ENCODE data around the gene TMEM220. TPM values are rescaled to one million over a fixed set of nuclear protein-coding genes. Genes with fewer than 3 reads are reported as not detected.

Gene TMEM220
- 0.07 and 0.10 TPM in 2 replicates for total RNA-seq

DNA sequence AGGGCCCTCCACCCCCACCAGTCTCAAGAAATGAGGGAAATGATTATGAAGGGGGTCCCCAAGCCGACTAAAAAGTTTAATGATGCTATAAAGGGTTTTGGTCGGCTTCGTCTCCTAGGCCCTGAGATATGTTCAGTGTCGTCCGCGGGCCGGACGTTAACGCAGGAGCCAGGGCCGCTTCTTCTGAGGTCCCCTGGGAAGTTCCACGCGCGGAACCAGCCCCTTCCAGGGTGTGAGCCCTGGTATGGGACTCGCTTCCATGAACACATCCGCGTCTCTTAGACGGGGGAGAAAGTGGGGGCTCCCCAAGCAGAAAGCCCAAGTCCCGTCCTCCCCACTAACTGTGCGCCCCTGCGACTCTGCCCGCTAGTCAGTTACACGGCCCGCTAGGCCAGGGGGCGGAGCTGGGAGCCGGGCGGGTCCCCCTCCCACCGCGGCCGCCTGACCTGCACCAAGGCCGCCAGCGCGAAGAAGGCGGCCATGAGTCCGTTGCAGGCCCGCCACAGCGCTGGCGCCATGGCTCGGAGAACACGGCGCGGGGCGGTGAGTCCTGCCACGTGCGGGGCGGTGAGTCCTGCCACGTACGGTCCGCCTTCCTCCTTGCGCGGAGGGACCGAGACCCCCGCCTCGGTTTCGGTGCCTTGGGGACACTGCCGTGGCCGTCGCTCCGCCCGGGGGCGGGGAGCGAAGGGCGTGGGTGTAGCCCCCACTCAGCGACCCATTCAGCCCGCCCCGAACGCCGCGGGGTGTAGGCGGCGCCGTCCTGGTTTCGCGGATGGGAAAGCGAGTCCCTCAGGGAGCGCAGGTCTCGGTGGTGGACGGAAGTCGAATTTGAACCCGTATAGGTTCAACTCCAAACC, at the start of gene TMEM220:
Gene TMEM220 (minus strand): TSS at position 690 of the 860 bp plus-strand sequence. CDS start 172 bp downstream, at position 518.
- intact Hi-C loops (cut with micrococcal nuclease): loop anchor here (1.0 kb wide), 1 partner anchor 32 kb away; the partner anchor contains the start of genes ADPRM and SCO1

DNA sequence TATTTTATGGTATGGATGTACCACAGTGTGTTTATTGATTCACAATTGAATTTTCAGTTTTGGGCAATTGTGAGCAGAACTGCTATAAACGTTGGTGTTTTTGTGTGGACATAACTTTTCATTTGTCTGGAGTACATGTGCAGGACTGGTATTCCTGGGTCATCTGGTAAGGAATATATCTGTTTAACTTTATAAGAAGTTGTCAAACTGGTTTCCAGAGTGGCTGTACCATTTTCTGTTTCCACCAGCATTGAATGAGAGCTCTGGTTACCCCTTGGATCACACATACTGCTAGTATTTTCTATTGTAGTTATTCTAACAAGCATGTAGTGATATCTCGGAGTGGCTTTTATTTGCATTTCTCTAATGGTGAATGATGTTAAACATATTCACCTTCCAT, 49.8 kb upstream of the TMEM220 start:
- intact Hi-C loops (cut with micrococcal nuclease): no loop called here

DNA sequence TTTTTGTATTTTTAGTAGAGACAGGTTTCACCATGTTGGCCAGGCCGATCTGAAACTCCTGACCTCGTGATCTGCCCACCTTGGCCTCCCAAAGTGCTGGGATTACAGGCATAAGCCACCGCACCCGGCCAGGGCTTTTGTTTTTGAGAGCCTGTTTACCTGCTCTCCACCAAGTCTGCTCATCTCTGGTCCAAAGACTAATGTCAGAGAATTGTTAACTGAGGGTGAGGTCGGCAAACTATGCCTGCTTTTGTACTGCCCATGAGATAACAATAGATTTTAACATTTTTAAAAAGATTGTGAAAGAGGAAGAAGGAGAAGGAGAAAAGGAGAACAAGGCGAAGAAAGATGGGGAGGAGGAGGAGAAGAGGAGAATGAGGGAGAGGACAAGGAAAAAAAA, 48.1 kb upstream of the TMEM220 start:
- intact Hi-C loops (cut with micrococcal nuclease): no loop called here

DNA sequence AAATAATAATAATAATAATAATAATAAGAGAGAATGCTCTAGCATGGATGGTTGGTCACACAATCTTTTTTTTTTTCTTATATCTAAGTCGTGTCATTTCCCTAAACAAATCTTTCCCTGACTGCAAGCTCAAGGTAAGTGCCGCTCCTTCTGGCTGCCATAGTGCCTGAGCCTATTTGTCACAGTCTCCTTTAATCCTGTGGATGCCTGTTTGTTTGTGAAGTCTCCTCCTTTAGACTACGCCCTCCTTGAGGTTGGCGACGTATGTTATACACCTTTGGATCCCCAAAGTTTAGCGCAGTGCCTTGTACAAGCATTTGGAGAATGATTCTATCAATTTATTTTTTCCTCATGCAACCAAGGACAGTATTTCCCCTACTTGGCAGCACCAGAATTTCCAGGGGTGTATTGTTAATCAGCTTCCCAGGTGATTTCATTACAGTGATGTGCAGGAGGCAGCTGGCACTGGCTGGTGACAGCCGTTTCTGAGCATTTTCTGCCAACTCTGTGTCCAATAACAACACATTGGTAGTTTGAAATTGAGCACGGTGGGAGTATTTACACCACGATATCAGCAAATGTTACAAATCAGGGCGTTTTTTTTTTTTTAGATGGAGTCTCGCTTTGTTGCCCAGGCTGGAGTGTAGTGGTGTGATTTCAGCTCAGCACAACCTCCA, 47.4 kb upstream of the TMEM220 start:
- intact Hi-C loops (cut with micrococcal nuclease): no loop called here

DNA sequence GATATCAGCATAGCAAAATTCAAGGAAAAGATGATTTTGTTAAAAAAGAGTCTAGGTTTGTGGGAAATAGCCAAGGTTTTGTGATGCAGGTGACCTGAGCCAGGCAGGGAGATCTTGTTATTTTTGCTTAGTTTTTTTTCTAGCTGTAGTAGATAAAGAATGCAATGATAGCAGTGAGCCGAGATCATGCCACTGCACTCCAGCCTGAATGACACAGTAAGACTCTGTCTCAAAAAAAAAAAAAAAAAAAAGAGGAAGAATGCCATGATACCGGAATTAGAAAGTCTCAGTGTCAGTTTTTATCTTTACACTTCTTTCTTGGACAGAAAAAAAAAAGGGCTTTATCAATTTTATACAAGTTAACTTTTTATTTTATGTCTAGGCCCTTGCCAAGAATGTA, 46.6 kb upstream of the TMEM220 start:
- intact Hi-C loops (cut with micrococcal nuclease): no loop called here

DNA sequence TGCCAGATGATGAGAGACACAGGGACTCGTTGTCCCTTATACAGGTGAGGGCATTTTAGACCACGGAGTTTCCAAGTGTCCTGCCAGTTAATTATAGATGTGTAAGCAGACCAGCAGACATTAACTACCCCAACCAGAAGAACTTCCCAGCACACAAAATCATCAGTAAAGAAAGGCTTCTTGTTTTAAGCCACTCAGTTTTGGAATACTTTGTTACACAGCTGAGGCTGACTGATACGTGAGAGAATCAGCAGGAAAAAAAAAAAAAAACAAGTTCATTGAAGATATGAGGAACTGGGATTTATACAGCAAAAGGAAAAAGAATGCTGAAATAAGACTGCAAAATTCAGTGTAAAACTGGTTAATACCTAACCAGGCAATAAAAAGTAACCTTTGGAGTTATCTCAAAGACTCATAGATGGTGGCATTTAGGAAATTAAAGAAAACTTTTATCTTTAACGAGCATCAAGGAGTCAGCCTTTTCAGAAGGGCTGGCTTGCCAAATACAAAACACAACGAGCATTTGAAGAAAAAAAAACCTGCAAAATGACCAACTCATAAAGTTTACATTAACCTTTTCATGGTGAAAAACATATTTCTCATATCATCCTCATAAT, 46.0 kb upstream of the TMEM220 start:
- intact Hi-C loops (cut with micrococcal nuclease): no loop called here

DNA sequence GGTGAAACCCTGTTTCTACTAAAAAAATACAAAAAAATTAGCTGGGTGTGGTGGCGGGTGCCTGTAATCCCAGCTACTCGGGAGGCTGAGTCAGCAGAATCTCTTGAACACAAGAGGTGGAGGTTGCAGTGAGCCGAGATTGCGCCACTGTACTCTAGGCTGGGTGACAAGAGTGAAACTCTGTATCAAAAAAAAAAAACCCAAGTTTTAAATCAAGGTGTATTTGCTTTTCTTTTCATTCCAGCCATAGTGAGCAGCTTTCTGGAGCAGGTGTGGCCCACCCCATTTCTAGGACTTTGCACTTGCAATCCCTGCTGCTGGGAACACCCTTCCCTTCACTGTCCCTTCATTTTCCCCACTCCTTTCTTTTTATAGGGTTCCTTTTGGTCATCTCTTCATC, 45.2 kb upstream of the TMEM220 start:
- intact Hi-C loops (cut with micrococcal nuclease): no loop called here

DNA sequence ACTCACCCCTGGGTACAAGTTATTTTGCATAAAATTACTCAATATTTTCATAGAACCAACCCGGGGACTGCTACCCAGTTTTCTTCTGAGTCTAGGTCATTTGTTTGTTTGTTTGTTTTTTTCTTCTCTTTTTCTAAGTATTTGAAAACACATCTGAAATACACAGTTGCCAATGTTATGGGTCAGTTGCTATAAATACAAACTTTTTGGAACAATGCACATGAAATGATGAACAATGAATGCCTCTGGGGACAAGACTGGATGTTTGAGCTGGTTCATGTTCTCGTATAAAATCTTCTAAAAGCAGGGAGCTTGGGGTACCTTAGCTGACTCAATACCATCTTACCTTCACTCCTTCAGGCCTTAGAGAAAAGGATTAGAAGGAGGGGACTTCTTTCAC, 43.6 kb upstream of the TMEM220 start:
- intact Hi-C loops (cut with micrococcal nuclease): no loop called here

DNA sequence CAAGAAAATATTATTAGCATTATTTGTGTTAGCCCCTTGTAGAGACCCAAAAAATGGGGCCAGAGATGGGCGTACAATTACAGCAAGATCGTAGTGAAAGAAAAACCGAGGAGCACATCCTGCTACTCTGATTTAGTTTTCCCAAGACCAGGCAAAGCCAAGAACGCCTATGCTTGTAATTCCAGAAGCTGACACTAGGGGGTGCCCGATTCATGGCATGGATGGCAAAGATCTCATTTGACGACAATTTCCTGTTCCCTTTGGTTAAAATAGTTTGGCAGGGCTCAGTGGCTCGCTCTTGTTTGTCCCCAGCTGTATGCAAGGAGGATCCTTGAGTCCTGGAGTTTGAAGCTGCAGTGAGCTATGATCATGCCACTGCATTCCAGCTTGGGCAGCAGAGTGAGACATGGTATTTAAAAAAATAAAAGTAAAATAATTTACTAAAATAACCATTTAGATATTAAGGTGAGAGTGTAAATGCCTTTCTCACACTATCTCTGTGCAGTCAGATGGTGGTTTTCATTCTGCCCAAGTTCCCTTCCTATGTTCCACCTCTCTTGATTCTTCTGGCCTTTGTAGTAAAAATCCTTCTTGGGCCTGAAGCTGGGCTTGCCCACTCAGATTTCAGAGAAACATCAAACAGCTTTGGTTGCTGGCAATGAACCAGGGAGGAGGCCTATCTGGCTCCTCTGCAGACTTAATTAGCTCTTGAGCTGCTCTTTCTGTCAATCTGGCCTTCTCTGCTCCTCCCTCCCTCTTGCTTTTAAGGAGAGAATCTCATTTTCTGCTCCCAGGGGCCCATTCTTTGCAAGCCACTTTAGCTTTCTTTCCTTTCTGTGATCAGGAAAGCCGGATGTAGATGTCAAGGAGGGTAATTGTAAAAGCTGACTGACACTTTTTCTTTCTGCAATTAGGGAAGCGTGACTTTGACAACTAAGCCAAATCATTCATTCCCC, 42.9 kb upstream of the TMEM220 start:
- intact Hi-C loops (cut with micrococcal nuclease): loop anchor here (1.0 kb wide), 1 partner anchor 73 kb away; no protein-coding TSS in a partner anchor

DNA sequence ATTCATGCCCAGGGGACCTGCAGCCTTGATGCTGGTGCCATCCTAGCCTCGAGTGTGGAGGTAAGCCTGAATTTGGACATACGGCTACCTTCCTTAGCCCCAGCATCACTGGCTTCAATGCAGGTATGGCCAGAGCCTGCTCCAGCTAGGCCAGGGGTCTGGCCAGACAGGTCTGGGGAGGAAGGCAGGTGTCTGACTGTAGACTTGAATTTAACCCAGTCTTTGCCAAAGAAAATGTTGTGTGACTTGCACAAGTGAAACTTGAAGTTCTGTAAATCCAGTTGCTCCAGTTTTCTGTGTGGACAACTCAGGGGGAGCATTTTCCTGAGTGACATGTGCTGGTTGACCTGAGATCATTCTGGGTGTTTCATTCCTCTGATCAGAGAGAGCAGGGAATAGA, 41.3 kb upstream of the TMEM220 start:
- intact Hi-C loops (cut with micrococcal nuclease): no loop called here

DNA sequence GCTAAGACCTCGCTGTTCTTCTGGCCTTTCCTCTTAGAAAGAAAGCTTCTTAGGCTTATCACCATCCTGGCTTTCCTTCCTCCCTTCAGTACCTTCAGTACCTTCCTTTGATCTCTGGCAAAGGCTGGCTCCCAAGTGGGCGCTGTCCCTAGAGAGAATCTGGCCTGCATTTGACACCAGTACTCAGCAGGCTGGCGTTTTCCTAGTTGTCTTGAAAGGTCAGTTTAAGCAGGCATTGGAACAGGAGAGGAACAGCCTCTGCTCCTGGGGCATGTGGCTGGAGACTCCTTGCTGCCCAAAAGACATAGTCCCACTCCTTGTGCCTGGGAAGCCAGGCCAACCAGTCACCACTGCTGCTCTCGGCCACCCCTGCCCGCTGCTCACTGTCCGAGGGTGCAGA, 40.0 kb upstream of the TMEM220 start:
- intact Hi-C loops (cut with micrococcal nuclease): no loop called here

DNA sequence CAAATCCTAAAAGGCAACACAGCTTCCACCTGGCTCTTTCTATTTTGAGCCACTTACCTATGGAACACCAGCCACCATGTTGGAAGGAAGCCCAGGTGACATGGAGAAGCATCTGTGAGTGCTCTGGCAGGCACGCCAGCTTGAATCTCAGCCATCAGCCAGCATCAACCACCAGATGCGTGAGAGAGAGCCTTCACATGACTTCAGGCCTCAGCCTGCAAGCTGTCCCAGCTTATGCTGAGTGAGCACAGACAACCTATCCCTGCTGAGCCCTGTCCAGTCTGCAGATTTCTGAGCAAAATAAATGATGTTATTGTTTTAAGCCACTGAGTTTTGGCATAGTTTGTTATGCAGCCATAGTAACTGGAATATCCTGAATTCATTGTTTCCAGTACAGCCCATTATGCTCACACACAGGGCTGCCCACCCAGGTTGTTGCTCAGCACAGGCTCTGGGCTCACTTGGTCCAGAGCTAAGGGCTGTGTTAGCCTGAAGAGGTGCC, 39.0 kb upstream of the TMEM220 start:
- intact Hi-C loops (cut with micrococcal nuclease): no loop called here

DNA sequence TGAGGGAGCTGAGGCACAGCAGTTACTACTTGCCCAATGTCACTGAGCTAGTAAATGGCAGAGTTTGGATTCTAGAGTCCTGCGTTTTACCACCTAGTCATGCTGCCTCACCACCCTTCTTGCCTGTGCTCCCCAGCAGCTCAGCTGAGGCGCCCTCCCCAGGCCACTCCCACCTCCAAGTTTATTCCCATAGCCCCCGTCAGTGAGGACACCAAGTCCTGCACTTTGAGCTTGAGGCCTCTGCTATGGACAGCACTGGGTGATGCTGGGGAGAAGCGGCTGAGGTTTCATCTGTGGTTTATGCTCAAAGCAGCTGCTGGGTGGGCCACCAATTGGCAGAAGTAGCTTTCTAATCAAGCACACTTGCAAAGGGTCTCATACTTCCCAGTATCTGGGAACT, 37.4 kb upstream of the TMEM220 start:
- intact Hi-C loops (cut with micrococcal nuclease): no loop called here

DNA sequence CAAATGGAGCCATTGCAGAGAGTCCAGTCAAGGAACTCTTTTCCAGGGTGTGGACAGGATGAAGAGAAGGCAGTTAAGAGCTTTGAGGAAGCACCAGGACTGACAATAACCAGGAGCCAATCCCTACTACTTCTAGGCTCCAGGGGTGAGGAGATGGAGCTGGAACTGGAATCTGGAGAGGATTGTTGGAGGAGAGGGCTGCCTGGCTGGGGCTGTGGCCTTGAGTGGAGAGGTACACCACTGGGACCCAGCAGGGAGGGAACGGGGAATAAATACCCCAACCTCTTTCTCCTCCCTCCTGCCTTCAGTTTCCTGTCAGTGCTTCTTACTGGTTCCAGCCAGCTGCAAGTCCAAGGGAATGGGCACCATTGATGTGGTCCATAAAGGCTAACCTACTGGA, 32.2 kb upstream of the TMEM220 start:
- intact Hi-C loops (cut with micrococcal nuclease): no loop called here

DNA sequence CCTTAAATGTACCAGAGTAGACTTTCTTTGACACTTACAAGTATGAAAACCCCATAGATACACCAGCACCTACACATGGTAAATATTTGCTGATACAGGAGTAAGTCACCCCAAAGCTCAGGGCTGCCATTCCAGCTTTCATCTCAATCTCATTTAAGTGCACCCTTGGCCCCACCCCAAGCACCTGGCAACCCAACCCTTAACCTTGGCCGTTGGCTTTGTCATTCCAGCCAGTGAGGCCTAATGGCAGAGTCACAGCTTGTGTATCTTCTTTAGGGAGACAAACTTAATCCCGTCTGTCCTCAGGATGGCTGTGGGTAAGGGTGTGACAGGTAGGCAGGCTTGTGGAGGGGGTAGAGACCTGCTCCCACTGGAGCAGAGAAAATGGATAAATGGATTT, 31.5 kb upstream of the TMEM220 start:
- intact Hi-C loops (cut with micrococcal nuclease): no loop called here

DNA sequence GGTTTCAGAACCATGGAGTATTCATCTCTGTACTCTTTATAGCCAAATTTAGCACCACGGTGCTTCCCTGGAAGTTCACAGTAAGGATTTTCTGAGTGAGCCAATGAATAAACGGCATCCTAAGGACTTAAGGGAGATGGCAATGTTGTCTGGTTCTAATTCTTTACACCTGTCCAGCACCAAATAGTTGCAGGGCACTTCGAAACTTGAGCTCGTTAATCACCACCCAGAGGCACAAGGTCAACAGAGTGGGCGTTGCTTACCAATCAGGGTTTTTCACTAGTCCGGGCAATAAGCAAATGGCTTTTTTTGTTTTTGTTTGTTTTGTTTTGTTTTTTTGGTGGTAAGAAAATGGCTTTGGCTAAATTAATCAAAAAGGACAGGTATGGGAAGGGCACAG, 28.2 kb upstream of the TMEM220 start:
- intact Hi-C loops (cut with micrococcal nuclease): no loop called here

DNA sequence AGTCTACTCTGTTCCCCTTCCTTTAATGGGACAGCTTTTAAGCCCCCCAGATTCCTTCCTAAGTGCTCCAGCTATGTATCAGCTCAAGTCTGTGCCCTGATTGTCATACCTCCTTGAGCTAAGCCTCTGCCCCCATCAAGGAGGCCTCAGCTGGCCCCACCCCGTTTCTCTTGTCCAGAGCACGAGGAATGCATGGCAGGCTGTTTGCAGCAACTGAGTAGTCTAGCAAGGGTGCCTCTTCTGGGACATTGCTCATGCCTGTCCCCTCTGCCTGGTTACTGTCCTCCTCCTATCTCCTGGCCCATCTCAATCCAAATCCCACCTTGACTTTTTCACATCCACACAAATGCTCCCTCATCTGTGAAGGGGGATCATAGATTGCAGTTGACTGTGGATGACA, 27.8 kb upstream of the TMEM220 start:
- intact Hi-C loops (cut with micrococcal nuclease): no loop called here

DNA sequence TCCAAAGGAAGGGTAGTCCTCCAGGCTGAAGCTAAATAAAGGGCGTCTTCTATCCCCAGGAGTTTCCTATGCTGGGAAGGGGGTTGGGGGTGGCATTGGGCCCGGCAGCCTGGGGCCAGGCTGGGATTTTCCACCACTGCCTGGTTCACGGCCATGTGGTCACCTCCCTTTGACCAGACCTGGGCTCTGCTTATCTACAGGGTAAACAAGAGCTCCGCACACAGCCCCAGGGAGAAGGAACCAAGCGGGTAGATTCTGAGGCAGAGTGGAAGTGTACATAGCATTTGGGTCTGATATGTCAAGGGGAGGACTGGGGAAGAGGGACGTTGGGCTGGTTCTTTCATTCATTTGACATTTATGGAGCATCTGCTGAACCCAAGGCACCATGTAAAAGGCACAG, 27.2 kb upstream of the TMEM220 start:
- intact Hi-C loops (cut with micrococcal nuclease): no loop called here

DNA sequence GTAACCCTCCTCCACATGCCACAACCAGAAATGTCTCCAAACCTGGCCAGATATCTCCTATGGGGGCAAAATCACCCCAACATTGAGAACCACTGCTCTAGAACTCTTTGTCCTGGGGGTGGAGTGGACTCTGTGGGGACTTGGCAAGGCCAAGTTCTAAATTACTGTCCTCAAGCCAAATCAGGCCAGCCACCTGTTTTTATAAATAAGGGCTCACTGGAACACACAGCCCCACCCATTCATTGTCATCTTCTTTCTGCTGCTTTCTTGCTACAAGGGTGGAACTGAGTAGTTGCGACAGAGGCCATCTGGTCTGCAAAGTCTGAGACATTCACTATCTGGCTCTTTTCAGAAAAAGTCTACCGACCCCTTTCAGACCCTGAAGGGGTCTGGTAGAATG, 26.8 kb upstream of the TMEM220 start:
- intact Hi-C loops (cut with micrococcal nuclease): no loop called here

DNA sequence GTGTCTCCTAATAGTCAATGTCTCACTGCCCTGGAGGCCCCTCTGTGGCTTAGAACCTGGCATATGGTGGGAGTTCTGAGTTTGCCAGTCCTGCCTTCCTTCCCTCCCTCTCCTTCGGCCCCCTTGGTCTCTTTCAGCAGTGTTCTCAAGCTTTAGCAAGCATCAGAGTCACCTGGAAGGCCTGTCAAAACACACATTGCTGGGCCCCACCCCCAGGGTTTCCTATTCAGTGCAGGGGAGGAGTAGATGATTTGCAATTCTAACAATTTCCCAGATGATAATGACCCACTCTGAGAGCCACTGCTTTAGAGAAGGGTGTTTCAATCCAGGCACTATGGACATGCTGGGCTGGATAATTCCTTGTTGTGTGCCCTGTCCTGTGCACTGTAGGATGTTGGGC, 26.4 kb upstream of the TMEM220 start:
- intact Hi-C loops (cut with micrococcal nuclease): no loop called here

DNA sequence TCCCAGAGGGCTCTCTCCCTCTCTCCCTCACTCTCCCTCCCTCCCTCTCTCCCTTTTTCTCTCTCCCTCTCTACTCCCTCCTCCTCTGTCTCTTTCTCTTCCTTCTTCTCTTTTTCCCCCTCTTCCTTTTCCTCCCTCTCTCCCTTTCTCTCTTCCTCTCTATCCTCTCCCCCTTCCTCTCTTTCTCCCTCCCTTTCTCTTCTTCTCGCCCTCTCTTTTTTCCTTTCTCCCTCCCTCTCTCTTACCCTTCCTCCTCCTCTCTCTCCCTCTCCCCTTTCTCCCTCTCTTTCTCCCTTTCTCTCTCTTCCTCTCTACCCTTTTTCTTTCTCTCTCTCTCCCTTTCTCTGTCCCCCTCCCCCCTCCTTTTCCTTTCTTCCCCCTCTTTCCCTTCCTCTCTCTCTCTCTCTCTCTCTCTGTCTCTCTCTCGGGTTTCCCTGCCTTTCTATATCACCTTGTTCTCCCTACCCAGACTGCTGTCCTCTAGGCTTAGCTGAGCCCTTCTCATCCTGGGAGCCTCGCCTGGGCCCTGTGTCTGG, 25.8 kb upstream of the TMEM220 start:
- intact Hi-C loops (cut with micrococcal nuclease): no loop called here
